DMS53 treated with DMSO at 0.1 percent for 48 hours (cell line): ENCODE results near the gene DNAAF1.

Experiments used
- DNase-seq: peaks from one replicate; lab custom pipeline; 2025; ENCODE audit not compliant: unreplicated experiment; lab: John Stamatoyannopoulos, UW

The DNAAF1 gene

DNA sequence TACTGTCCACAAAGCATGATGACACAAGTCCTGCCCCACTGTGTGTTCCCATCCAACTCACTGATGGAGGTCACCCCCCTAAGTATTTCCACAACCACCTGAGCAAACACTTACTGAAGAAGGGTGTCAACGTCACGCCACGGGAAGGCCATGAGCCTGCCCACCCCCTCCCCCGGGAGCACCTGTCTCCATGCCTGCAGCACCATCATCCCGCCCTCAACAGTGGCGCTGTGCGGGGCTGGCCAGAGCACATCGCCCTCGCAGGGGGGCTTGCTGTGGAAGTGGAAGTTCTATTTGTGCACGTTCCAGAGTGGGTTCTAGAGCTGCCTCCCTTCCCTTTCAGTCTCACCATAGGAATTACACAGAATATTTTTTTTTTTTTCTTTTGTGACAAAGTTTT is 24.1 kb upstream of the DNAAF1 start:
- peak; percentile 78 for DNase-seq

GRCh38 chr16:84124257-84125073 is 20.6 kb upstream of the DNAAF1 start:
- DNase-seq: no peak

DNA sequence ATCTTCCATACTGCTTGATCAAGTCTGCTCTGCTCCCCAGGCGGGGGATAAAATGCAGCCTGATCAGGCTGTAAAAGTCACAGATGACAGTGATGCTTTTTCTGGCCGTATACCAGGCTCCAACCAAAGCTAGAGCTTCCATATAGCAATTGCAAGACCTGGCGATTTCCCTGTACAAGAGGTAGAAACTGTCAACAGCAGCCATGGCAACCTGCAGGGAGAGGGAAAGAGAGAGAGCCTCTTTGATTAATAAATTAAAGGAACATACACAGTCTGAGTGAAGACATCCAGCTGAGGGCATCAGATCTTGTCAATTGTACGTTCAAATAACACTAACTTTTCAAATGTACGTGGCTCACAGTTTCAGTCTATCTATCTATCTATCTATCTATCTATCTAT is 14.0 kb upstream of the DNAAF1 start:
- no peak for DNase-seq

DNA sequence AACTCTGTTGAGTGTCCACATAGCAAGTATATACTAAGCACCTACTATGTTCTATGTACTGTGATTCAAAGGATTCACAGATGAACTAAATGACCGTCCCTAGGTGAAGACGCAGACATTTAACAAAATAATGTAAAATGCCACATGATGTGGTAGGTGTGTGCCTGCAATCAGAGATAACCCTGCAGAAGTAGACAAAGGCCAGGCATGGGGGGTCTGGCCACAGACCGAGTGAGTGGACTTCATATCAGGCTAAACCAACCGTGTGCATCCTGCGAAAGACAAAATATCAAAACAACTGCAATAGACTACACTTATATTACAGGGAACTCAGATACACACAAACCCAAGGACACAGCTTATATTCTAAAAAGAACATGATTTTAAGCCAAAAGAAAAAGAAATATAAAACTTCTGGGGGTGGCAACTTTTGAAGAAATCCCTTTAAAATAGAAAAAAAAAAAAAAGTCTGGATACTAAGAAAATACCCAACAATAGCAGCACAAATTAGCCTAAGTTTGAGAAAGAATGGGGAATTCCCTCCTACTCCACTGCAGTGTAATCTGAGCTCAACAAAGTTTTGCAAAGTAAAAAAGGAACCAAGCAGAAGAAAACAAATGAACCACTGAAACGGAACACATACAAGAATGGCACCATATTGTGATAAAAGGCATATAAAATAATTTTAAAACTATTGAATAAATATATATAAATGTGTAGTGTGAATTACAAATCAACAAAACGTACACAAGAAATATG is 12.4 kb upstream of the DNAAF1 start:
- no peak for DNase-seq

DNA sequence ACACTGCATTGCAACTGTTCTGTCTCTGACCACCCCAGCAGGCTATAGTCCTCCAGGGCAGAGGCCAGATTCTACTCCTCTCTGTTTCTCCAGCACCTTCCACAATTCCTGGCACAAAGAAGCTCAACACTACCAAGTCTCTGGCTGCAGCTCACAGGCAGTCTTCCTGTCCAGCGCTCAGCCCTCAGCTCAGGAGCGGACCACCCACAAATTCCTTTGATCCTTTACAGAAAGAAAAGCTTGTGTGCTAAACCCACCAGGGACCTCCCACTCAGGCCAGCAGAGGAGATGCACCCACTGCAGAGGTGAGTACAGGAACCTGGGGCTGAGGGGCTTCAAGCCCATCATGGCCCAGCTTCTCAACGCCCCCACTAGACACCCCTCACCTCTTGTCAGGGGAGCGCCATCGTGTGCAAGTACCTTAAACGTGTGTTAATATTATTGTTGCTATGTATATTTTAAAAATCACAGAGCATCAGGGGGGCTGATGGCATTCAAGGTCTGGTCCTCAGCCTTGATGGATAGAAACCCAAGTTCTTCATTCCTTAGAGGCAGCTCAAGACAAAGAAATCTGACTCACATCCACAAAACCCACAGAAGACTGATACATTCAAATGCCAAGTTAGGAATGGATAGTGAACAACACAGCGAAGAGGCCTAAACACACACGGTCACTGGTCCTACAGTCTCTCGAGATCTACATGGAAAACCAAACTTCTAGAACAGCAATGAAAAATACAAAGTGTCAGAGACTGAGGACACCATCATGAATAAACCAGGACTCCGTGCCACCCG is 8.6 kb upstream of the DNAAF1 start:
- DNase-seq: no peak

DNA sequence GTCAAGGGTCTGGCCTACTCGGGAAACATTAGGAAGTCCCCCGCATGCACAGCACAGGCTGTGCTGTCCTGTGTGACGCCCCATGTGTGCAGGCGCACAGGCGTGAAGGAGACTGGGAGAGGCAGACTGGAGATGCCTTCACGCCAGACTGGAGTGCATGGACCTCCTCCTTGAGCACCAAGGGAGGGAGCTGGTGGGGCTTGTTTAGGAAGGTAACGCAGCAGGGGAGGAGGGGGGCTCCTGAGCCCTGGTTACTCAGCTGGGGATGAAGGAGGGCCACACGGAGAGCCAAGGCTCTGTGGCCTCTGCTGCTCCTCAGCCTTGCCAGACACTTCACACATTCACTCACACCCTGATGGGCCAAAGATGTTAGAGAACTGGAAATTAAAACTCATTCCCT is 7.8 kb upstream of the DNAAF1 start:
- no peak for DNase-seq

- no peak for DNase-seq
These were observed 7.2 kb upstream of the DNAAF1 start for GRCh38 chr16:84137769-84138357.

GRCh38 chr16:84138500-84138823 is 6.6 kb upstream of the DNAAF1 start:
- no peak for DNase-seq

DNA sequence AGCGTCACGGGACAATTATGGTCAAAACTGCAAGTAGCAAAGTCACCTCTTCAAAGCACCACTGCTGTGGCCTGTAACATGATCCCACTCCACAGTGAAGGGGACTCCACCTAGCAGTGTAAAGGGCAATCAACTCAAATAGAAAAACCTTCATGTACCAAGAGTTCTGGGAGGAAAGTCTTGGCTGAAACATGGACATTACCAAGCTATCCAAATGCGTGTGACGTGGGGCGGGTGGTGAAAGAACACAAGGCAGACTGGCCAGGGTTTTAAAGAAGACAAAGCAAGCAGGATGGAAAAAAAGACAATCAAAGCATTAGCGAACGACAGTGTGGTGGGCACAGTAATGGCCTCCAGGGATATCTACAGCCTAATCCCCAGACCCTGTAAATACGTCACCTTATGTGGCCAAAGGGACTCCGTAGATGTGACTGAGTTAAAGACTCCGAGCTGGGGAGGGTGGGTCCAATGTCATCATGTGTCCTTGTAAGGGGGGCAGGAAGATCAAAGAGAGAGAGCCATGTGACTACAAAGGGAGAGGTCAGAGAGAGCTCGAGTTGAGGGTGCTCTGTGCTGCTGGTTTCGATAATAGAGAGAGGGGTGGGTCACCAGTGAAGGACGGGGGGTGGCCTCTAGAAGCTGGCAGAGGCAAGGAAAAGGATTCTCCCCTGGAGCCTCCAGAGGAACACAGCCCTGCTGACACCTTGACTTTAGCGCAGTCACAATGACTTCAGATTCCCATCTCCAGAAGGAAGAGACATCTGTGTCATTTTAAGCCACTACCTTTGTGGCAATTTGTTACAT is 6.1 kb upstream of the DNAAF1 start:
- DNase-seq: peak; percentile 86

DNA sequence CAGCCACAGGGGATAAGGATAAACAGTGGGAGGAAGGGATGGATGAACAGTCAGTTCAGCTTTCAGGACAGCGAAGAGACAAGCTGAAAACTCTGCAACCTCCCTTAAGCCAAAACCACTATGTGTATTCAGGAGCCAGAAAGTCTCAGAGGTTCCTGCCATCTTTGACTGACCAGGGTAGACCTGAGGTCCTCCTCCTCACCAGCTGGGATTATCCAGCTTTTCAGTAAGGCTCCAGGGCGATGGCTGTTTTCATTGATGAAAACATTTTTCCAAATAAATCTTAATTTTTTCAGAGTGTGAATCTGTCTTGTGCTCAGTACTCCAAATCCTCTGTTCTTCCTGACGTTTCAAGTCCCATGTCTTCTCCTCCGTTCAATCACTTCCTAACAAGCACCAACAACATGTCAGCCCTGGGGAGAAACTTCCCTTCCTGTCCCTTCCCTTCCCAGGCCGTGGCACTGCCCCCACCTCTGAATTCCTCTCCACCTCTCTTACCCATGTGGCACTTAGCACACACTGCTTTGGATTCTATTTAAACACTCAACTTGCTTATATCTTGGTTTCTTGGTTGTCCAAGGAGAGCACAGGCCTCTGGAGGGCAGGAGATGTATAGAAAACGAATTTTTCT is 5.4 kb upstream of the DNAAF1 start:
- DNase-seq: no peak

DNA sequence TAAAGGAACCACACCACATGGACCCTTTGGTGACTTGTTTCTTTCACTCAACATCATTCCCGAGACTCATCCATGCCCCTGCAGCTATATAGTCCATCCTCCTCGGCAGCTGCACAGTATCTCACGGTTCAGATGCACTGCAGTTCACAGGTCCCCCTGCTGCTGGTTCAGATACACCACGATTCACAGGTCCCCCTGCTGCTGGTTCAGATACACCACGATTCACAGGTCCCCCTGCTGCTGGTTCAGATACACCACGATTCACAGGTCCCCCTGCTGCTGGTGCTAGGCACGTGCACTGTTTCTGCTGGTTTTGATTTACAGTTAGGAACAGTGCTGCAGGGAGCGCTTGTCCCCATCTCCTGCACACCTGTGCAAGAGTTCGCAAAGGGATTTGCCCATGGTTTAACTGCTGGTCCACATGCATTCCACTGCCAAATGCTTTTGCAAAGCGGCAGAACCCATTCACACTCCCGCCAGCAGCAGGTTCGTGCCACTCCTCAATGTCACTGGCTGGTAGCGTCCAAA is 3.9 kb upstream of the DNAAF1 start:
- DNase-seq: no peak

GRCh38 chr16:84143081-84143480 is 2.0 kb upstream of the DNAAF1 start:
- DNase-seq: no peak

DNA sequence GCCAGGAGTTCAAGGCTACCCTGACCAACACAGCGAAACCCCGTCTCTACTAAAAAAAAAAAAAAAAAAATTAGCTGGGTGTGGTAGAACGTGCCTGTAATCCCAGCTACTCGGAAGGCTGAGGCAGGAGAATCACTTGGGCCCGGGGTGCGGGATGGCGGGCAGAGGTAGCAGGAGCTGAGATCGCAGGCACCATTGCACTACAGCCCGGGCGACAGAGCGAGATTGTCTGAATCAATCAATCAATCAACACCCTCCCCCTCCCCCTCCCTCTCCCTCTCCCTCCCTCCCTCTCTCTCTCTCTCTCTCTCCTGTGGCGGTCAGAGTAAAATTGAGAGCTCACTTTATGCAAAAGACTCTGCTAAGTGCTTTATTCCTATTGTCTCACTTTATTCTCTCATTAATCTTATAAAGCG is 1.3 kb upstream of the DNAAF1 start:
- DNase-seq: no peak

- DNase-seq: peak; percentile 20
These were observed 774 bp upstream of the DNAAF1 start for GRCh38 chr16:84144209-84144858.

- DNase-seq: no peak
These were observed 5.8 kb downstream of the DNAAF1 start for GRCh38 chr16:84150926-84151325.

- DNase-seq: no peak
These were observed 8.6 kb downstream of the DNAAF1 start for GRCh38 chr16:84153660-84154214.

GRCh38 chr16:84155226-84155625 is 10.1 kb downstream of the DNAAF1 start:
- no peak for DNase-seq

DNA sequence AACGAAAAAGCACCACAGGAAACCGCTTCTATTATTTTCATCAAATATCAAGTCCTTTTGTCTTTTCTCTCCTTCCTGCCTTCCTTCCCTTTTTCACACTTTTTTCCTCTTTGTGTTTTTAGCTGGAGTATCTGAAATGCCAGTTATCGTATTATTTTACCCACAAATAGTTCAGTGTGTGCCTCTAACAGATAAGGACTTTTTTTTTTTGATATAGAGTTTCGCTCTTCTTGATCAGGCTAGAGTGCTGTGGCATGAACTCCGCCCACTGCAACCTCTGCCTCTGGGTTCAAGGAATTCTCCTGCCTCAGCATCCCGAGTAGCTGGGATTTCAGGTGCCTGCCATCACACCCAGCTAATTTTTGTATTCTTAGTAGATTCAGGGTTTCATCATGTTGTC is 10.7 kb downstream of the DNAAF1 start:
- DNase-seq: no peak

DNA sequence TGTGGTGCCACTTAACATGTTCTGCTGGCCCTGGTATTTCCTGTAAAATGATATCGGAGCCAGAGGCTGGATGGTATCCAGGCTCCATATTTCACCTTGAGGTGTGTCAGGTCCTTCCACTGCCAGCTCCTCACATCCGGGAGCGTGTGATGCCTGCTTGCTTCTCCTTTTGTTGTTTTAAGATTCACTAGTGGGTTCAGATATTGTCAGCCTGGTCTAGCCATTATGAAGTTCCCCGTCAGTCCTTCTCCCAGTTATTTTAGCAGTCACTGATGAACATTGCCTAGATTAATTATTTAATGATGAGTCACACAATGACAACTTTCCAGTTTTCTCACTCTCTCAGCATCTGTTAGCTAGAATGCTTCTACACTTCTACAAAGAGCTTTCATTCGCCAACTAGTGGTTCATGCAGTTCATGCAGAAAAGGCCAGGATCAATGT is 11.3 kb downstream of the DNAAF1 start:
- no peak for DNase-seq
